GM12801 (cell line): Measurements from ENCODE around the gene PDK2.

Source experiments
- TF ChIP-seq, protein P1 (sequence below): IDR thresholded peaks from one replicate; pipeline ENCODE4 v1.5.1; 2011; ENCODE audit warnings: control low read depth; ENCODE audit not compliant: insufficient read length; ENCODE audit errors: extremely low read depth

The PDK2 gene

DNA sequence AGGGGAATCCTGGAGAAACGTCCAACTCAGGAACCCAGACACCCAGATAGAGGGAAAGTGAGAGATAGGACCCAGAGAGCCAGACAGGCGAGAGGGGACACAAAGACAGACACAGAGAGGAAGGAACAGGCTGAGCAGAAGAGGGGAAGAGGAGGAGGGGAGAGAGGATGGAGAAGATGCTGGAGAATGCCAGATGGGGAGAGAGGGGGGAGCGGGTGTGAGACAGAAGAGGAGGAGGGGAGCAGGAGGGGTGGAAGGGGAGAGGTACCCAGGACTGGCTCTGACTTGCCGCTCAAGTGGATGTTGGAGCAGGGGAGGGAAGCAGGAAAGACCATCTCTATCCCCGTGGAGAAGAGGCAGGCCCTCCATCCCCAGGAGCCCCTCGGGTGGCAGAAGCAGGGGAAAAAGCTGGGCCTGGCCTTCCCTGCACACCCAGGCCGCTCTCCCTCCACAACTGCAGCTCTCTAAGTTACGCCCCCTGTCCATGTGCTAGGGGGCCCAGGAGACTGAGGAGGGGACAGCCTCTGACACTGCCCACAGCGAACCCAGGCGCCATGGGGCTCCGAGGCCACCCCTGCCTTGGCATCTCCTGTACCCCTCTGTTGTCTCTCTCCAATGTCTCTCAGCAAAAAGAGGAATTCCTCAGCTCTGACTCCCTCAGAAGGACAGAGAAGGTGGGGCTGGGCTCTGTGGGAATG is 50.5 kb downstream of the PDK2 start:
- TF ChIP-seq, protein P1, sequence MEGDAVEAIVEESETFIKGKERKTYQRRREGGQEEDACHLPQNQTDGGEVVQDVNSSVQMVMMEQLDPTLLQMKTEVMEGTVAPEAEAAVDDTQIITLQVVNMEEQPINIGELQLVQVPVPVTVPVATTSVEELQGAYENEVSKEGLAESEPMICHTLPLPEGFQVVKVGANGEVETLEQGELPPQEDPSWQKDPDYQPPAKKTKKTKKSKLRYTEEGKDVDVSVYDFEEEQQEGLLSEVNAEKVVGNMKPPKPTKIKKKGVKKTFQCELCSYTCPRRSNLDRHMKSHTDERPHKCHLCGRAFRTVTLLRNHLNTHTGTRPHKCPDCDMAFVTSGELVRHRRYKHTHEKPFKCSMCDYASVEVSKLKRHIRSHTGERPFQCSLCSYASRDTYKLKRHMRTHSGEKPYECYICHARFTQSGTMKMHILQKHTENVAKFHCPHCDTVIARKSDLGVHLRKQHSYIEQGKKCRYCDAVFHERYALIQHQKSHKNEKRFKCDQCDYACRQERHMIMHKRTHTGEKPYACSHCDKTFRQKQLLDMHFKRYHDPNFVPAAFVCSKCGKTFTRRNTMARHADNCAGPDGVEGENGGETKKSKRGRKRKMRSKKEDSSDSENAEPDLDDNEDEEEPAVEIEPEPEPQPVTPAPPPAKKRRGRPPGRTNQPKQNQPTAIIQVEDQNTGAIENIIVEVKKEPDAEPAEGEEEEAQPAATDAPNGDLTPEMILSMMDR: no peak

DNA sequence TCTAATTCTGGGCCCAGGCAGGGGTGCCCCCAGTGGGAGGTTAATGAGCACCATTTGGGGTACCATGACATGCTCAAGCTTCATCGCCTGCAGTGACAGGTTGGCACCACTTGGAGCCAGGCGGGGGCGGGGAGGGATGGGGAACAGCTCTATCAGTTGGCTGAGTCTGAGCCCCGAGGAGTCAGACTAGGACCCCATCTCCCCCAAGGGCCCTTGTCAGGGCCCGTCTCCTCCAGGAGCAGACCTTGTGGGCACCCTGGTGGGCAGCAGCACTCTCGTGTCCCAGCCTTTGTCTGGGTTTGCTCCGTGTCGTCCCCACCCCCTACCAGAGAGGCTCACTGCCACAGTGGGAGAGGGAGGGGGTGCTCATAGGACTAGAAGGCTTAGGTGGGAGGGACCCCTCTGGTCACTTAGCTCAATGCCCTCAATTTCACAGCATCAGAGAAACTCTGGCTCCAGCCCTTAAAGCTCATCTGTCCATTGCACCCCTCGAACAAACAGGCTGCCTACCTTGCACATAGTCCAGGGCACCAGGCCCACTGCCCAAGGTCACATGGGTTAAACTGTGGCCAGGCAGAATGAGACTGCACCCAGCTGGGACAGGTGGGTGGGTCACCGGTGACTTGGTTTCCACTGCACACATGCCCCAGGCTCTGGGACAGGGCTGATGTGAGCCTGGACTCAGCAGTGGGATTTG is 51.2 kb downstream of the PDK2 start:
- TF ChIP-seq, protein P1: no peak

DNA sequence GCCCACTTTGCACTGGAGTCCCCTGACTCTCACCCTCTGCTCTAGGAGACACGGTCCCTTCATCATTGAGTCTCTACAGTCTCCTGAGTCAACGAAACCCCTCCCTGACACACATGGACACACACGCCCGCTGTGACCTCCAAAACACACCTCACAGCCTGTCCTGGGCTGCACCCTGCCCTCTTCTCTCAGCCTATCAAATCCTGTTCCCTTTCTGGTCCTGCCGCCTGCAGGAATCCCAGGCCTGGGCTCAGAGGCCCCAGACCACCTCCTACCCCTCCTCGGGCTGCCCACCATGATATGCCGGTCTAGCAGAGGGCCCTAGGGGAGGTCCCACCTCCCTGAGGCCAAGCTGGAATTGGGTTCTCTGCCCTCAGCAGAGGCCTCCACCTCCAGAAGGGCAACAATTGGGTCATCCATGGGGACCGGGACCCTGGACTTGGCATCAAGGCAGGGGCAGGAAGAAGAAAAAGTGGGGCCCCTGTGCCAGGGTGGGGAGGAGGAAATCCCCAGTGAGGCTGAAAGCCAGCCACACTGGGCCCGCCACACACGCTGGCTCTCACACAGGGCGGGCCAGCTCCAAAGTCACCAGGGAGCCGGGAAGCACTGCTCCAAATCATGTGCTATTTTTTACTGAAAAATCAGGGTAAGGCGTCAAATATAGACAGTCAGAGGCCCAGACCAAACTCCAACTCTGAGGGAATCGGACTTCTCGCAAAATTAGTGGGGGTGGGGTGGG is 51.9 kb downstream of the PDK2 start:
- TF ChIP-seq, protein P1: no peak

DNA sequence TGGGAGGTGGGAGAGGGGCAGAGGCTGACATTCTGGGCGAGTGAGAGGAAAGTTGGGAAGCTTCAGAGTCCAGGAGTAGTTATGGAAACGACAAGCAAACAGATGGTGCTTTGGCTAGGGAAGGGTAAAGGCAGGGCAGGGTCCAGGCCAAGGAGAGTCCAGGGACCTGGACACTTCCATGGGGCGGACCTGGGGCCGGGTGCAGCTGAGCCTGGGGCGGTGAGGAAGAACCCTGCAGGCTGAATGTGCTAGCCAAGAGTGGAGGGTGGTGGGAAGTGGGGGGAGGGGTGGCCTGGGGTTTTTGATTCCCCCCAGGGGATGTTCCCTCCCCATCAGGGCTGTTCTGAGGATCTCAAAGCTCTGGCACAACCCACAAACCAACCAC is 52.7 kb downstream of the PDK2 start:
- TF ChIP-seq, protein P1: no peak

DNA sequence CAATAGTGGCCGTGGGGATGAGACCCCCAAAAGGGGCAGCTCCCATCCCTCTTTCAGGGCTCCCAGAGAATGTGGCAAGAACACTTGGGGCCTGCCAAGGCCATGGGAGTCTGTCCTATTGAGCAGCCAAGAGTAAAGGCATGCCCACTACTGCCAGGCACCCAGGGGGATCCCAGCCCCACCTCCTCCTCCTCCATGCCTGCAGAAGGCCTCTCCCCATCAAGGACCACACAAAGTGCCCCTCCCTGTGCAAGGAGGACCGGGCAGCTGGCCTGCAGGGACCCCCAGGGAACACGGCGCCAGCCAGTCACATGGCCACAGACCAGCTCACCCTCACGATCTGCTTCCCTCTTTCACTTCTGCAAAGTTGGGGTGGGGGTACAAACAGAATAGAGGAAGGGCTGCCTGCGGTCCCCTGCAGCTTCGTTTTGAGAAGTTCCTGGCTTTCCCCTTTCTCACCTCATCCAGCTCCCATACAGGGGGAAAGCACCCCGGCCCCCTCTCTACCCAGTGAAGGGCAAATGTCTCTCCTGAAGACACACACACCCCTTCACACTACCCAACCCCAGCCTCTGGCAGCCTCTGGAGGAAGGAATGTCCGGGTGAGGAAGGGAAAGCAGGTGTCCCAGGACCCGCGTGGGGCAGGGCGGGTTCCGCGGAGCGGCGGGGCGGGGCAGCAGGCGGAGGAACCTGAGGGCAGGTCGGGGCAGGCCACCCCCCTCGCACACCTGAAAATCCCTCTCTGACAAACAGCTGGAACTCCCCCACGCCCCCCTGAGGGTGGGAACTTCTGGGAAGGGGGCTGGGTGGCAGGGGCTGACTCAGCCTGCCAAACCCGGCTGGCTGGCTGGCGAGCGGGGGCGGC is 53.3 kb downstream of the PDK2 start:
- TF ChIP-seq, protein P1: no peak

DNA sequence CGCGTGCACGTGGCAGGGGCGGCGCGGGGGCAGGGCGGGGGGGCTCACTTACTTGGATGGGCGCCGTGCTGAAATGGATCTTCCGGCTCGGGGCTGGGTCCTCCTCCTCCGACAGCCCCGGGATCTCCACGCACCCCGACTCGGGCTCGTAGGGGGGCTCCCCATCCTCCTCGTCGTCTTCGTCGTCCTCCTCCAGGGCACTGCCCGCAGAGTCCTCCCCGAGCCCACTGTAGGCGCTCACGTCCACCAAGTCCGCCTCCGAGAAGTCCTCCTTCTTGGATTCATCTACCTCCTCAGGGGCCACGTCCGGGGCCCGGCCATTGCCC is 53.9 kb downstream of the PDK2 start:
- TF ChIP-seq, protein P1: no peak
